Testis (tissue), 2 donors: ENCODE data around the gene PDE6H.

Source experiments
- CTCF ChIP-seq, 3 experiments: fragments of 450-650 bp in 2 of 3; fragments of 200-600 bp in 1 of 3; sonication (generic) in 1 of 3; IDR thresholded peaks; one replicate each; pipeline ENCODE4 v1.5.1; 2016 to 2019; ENCODE audit warnings: antibody characterized with exemption in 3 of 3, mild to moderate bottlenecking in 2 of 3, moderate library complexity in 1 of 3
- POLR2A ChIP-seq: fragments of 450-650 bp; IDR thresholded peaks from one replicate; pipeline ENCODE4 v1.6.1; 2017; ENCODE audit warnings: antibody characterized with exemption, mild to moderate bottlenecking, moderate library complexity

- TF ChIP-seq CTCF (IDR thresholded peaks at IDR 0.05) (no peak), POLR2A (no peak)
These were observed 10.1 kb downstream of the PDE6H start for GRCh38 chr12:14982991-14983390.
